Lower lobe of right lung (tissue), 2 donors: Measurements from ENCODE around the gene LPCAT2. TPM values are rescaled to one million over a fixed set of nuclear protein-coding genes. Genes with fewer than 3 reads are reported as not detected.

ENCODE experiments used
- ATAC-seq, 2 donors: fragments of 200-7000 bp; cut with Tn5 transposase; one replicate each; pipeline ENCODE4 v1.9.1; 2020 to 2022; ENCODE audit warnings: mild to moderate bottlenecking in 2 of 2, moderate library complexity in 2 of 2
- DNase-seq: peaks from one replicate; pipeline ENCODE4 v3.0.0-alpha.2; 2020
- H3K27ac ChIP-seq: fragments of 200-600 bp; one replicate; pipeline ENCODE4 v1.8.0; 2022
- H3K27me3 ChIP-seq: fragments of 200-600 bp; one replicate; pipeline ENCODE4 v1.8.0; 2022; ENCODE audit warnings: low read depth
- H3K36me3 ChIP-seq: fragments of 200-600 bp; one replicate; pipeline ENCODE4 v1.8.0; 2022; ENCODE audit warnings: mild to moderate bottlenecking
- H3K4me1 ChIP-seq: fragments of 200-600 bp; one replicate; pipeline ENCODE4 v1.8.0; 2022
- H3K4me3 ChIP-seq: fragments of 200-600 bp; one replicate; pipeline ENCODE4 v1.8.0; 2022; ENCODE audit warnings: mild to moderate bottlenecking
- H3K9me3 ChIP-seq: fragments of 200-600 bp; one replicate; pipeline ENCODE4 v1.8.0; 2022
- CTCF ChIP-seq: fragments of 200-600 bp; IDR thresholded peaks from one replicate; pipeline ENCODE4 v1.8.0; 2022; ENCODE audit warnings: antibody characterized with exemption, mild to moderate bottlenecking
- intact Hi-C: fragments of 100-400 bp; cut with DNase I; formaldehyde crosslinking; loops from one replicate; pipeline ENCODE4 v1.11.0; 2022
- total RNA-seq: library from RNA; stranded (reverse); fragmentation: NEBNext Ultra II Directional; extraction: Animal tissue kit (Norgen Biotek cat#: 25700); gene quantifications from one replicate; pipeline ENCODE4 v1.2.1, GENCODE V29; 2021
- donor health status: DM: no; HTN: yes; CAD: no; lungs with severe emphysema.

LPCAT2 gene
- total RNA-seq, 1 donor from 2014 or later, result 35.8 TPM

GRCh38 chr16:55628306-55628968 lies 119.6 kb downstream of the LPCAT2 start:
- TF ChIP-seq CTCF, result no peak
- H3K27me3 ChIP-seq, result no peaks in the 10 kb centered on the region
- DNase-seq, result no peak
- H3K9me3 ChIP-seq, result no peaks in the 10 kb centered on the region
- no peaks in the 10 kb centered on the region for H3K4me1 ChIP-seq
- no peak overlapping the region for H3K27ac ChIP-seq
- no peak for ATAC-seq
- no peak overlapping the region for H3K4me3 ChIP-seq
- intact Hi-C loops, result no loop called here
- H3K36me3 ChIP-seq, result no peaks in the 10 kb centered on the region

GRCh38 chr16:55630774-55631173 lies 121.9 kb downstream of the LPCAT2 start:
- Histone ChIP-seq H3K9me3 (no peaks in the 10 kb centered on the region), H3K4me3 (no peak overlapping the region), H3K36me3 (no peaks in the 10 kb centered on the region), H3K27ac (no peak overlapping the region), H3K27me3 (no peaks in the 10 kb centered on the region), H3K4me1 (no peaks in the 10 kb centered on the region)
- TF ChIP-seq CTCF, result no peak
- ATAC-seq (no peak), DNase-seq (no peak)
- intact Hi-C loops, result no loop called here

- TF ChIP-seq CTCF, result no peak
- ATAC-seq (no peak), DNase-seq (no peak)
- Histone ChIP-seq H3K36me3 (no peaks in the 10 kb centered on the region), H3K27me3 (no peaks in the 10 kb centered on the region), H3K27ac (no peak overlapping the region), H3K4me1 (no peaks in the 10 kb centered on the region), H3K4me3 (no peak overlapping the region), H3K9me3 (no peaks in the 10 kb centered on the region)
- intact Hi-C loops, result no loop called here
Measured at GRCh38 chr16:55632259-55632658, 123.4 kb downstream of the LPCAT2 start.

- H3K27ac ChIP-seq, result no peak overlapping the region
- no peak for ATAC-seq
- H3K4me1 ChIP-seq, result no peaks in the 10 kb centered on the region
- H3K36me3 ChIP-seq, result no peaks in the 10 kb centered on the region
- no peak for DNase-seq
- H3K9me3 ChIP-seq, result no peaks in the 10 kb centered on the region
- no peak for TF ChIP-seq CTCF
- intact Hi-C loops, result no loop called here
- no peak overlapping the region for H3K4me3 ChIP-seq
- no peaks in the 10 kb centered on the region for H3K27me3 ChIP-seq
Measured at GRCh38 chr16:55634193-55634592, 125.3 kb downstream of the LPCAT2 start.

Other genes starting within 250 kb of the LPCAT2 start
- gene IRX6, start 184.9 kb upstream of the LPCAT2 start, total RNA-seq, result 3.5 TPM
- 178 TPM for gene MMP2, start 29.9 kb upstream of the LPCAT2 start, total RNA-seq
- 2.0 TPM for gene CAPNS2, start 57.6 kb downstream of the LPCAT2 start, total RNA-seq
- not detected for gene SLC6A2, start 146.9 kb downstream of the LPCAT2 start, total RNA-seq